Keratinocyte (primary cell): ENCODE results near the gene GRIN3B.

Experiments
- EZH2 ChIP-seq: IDR thresholded peaks from one replicate; pipeline ENCODE4 v1.6.1; 2012; ENCODE audit warnings: inconsistent platforms, mild to moderate bottlenecking, low read length, moderate library complexity
- TF ChIP-seq, protein P1 (sequence below), 3 experiments: IDR thresholded peaks in 1 of 3; conservative IDR thresholded peaks in 1 of 3; optimal IDR thresholded peaks in 1 of 3; 2 replicates in 2 of 3; 3 replicates in 1 of 3; pipeline versions ENCODE3 to v1.5.1; 2011; ENCODE audit warnings: low read length in 3 of 3, mild to moderate bottlenecking in 3 of 3, moderate library complexity in 2 of 3, control low read depth in 1 of 3, inconsistent platforms in 1 of 3; ENCODE audit not compliant: insufficient read depth in 2 of 3; ENCODE audit errors: extremely low read depth in 1 of 3

DNA sequence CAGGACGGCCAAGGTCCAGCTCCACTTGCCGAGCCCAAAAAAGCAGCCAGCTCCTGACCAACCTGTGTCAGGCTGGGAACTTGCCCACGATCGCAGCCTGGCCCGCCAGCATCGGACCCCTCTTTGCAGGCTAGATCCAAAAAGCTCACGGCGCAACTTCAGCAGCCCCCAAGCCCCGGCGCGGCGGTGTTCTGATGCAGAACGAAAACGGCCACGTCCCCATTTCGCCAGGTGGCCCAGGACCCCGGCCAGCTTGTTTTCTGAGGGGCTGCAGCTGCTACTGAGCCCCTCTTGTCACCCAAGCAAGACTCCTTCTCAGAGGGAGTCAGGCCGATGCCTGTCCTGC, 19.4 kb downstream of the GRIN3B start:
- TF ChIP-seq, protein P1, sequence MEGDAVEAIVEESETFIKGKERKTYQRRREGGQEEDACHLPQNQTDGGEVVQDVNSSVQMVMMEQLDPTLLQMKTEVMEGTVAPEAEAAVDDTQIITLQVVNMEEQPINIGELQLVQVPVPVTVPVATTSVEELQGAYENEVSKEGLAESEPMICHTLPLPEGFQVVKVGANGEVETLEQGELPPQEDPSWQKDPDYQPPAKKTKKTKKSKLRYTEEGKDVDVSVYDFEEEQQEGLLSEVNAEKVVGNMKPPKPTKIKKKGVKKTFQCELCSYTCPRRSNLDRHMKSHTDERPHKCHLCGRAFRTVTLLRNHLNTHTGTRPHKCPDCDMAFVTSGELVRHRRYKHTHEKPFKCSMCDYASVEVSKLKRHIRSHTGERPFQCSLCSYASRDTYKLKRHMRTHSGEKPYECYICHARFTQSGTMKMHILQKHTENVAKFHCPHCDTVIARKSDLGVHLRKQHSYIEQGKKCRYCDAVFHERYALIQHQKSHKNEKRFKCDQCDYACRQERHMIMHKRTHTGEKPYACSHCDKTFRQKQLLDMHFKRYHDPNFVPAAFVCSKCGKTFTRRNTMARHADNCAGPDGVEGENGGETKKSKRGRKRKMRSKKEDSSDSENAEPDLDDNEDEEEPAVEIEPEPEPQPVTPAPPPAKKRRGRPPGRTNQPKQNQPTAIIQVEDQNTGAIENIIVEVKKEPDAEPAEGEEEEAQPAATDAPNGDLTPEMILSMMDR (optimal IDR thresholded peaks at IDR 0.05 in 1 of 3, IDR thresholded peaks at IDR 0.05 in 1 of 3, conservative IDR thresholded peaks at IDR 0.05 in 1 of 3; ENCODE audit: extremely low read depth in 1 of 3, insufficient read depth in 2 of 3, low read length in 3 of 3), result no peak
- no peak for TF ChIP-seq EZH2
